CD4-positive, alpha-beta T cell (primary cell): Measurements from ENCODE around the gene ARFRP1. TPM values are rescaled to one million over a fixed set of nuclear protein-coding genes. Genes with fewer than 3 reads are reported as not detected.
A peak's percentile ranks its signal among the peaks of the same experiment; 100 is the strongest.

Source experiments
- ATAC-seq: fragments of 200-7000 bp; cut with Tn5 transposase; one replicate; pipeline ENCODE4 v1.10.0; 2022; ENCODE audit warnings: mild to moderate bottlenecking; ENCODE audit not compliant: poor library complexity
- CTCF ChIA-PET: fragments of 350-600 bp; sonication (Branson Sonifier 250); formaldehyde crosslinking; loops from one replicate; lab custom pipeline; 2021; ENCODE audit warnings: antibody characterized with exemption, inconsistent platforms; lab: Charles Lee
- POLR2A ChIA-PET: fragments of 350-600 bp; sonication (Branson Sonifier 250); formaldehyde crosslinking; loops from one replicate; lab custom pipeline; 2021; ENCODE audit warnings: antibody characterized with exemption, inconsistent platforms; lab: Charles Lee
- DNase-seq, 14 experiments: peaks; one replicate each; pipeline ENCODE4 v3.0.0-alpha.2; 2013 to 2020; ENCODE audit warnings: mixed read lengths in 2 of 14
- H3K27ac ChIP-seq, 2 donors: one replicate each; pipeline versions ENCODE4 v1.5.1 to v1.7.0; 2013; ENCODE audit warnings: low read length in 2 of 2, low read depth in 1 of 2, mild to moderate bottlenecking in 1 of 2
- H3K27me3 ChIP-seq, 2 experiments: 1 replicate in 1 of 2; 2 replicates in 1 of 2; pipeline versions ENCODE4 v1.6.1 to v1.7.0; 2013; ENCODE audit warnings: low read length in 2 of 2, control low read depth in 1 of 2, mild to moderate bottlenecking in 1 of 2, moderate library complexity in 1 of 2; ENCODE audit not compliant: insufficient read depth in 2 of 2, control insufficient read depth in 1 of 2
- H3K36me3 ChIP-seq: one replicate; pipeline ENCODE4 v1.6.1; 2013; ENCODE audit warnings: low read length, control low read depth; ENCODE audit not compliant: insufficient read depth
- H3K4me1 ChIP-seq: one replicate; pipeline ENCODE4 v1.6.1; 2013; ENCODE audit warnings: low read length, control low read depth; ENCODE audit not compliant: insufficient read depth
- H3K4me3 ChIP-seq: one replicate; pipeline ENCODE4 v1.5.1; 2013; ENCODE audit warnings: mild to moderate bottlenecking, low read length, moderate library complexity
- H3K9me3 ChIP-seq, 2 experiments: 1 replicate in 1 of 2; 2 replicates in 1 of 2; pipeline versions ENCODE4 v1.6.1 to v1.7.0; 2013; ENCODE audit warnings: low read length in 2 of 2, mild to moderate bottlenecking in 2 of 2, control low read depth in 1 of 2, moderate library complexity in 1 of 2; ENCODE audit not compliant: control insufficient read depth in 1 of 2, insufficient read depth in 1 of 2
- H3K27ac Mint-ChIP-seq: one replicate; pipeline ENCODE4 v1.8.0; 2020; ENCODE audit warnings: mixed read lengths
- H3K27me3 Mint-ChIP-seq: one replicate; pipeline ENCODE4 v1.8.0; 2021; ENCODE audit warnings: mixed read lengths
- H3K36me3 Mint-ChIP-seq: one replicate; pipeline ENCODE4 v1.8.0; 2021; ENCODE audit warnings: low read depth, mixed read lengths
- H3K4me1 Mint-ChIP-seq: one replicate; pipeline ENCODE4 v1.8.0; 2021; ENCODE audit warnings: low read depth, mixed read lengths
- H3K4me3 Mint-ChIP-seq: one replicate; pipeline ENCODE4 v1.8.0; 2020; ENCODE audit warnings: mild to moderate bottlenecking, mixed read lengths
- H3K9me3 Mint-ChIP-seq: one replicate; pipeline ENCODE4 v1.8.0; 2020; ENCODE audit warnings: mixed read lengths
- intact Hi-C, 2 experiments: fragments of 100-400 bp; cut with DNase I in 1 of 2; cut with micrococcal nuclease in 1 of 2; formaldehyde crosslinking; loops; one replicate each; pipeline versions ENCODE4 v1.15.1 to v1.9.0; 2023 to 2025; cut with DNase I, micrococcal nuclease
- total RNA-seq, 174 experiments: library from RNA in 2 of 174; stranded (reverse) in 2 of 174; gene quantifications; one replicate each; pipeline ENCODE4 v1.2.3 and lab custom pipeline; 2021 to 2026
- TF ChIP-seq, protein P1 (sequence below): fragments of 200-600 bp; IDR thresholded peaks from one replicate; pipeline ENCODE4 v1.8.0; 2022; ENCODE audit warnings: antibody characterized with exemption, mild to moderate bottlenecking

ARFRP1 gene
- total RNA-seq, 2 experiments from 2014 or later: 34.5 to 35.7 TPM

DNA sequence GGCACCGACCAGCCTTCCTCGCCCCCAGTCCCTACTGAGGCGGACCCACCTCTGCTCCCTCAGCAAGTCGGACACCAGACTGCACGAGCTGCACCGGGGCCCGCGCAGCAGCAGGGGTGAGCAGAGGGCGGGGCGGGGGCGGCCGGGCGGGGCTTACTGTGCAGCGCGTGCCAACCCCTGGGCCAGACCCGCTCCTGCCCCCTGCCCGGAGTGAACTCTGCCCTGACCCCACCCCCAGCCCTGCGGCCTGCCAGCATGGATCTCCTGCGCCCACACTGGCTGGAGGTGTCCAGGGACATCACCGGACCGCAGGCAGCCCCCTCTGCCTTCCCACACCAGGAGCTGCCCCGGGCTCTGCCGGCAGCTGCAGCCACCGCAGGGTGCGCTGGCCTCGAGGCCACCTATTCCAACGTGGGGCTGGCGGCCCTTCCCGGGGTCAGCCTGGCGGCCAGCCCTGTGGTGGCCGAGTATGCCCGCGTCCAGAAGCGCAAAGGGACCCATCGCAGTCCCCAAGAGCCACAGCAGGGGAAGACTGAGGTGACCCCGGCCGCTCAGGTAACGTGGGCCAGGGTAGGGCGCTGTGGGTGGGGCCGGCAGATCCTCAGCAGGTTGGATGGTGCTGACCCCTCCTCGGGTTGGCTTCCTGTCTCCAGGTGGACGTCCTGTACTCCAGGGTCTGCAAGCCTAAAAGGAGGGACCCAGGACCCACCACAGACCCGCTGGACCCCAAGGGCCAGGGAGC, 30.3 kb upstream of the ARFRP1 start:
- Mint-ChIP-seq H3K36me3 (peaks cover 26% of the 10 kb centered on the region), H3K27ac (no peak overlapping the region), H3K27me3 (no peaks in the 10 kb centered on the region), H3K9me3 (no peaks in the 10 kb centered on the region), H3K4me1 (peaks cover 25% of the 10 kb centered on the region), H3K4me3 (peak overlapping the region; percentile 74)
- intact Hi-C loops: loop anchor here in 1 of 2 experiments (2.0 to 10.0 kb wide), 3 partner anchors 31 to 83 kb away; partner anchors contain the start of genes ARFRP1, RTEL1 and STMN3
- no peaks in the 10 kb centered on the region for H3K9me3 ChIP-seq
- CTCF ChIA-PET: interaction anchor here (3.2 to 6.3 kb wide), 3 partner anchors 31 to 48 kb away, joined by 15 to 44 read pairs (median 17); partner anchors contain the start of genes ARFRP1 and ZGPAT
- POLR2A ChIA-PET: interaction anchor here (0.6 to 9.9 kb wide), 12 partner anchors 10 to 242 kb away, joined by 4 to 168 read pairs (median 7); partner anchors contain the start of genes ARFRP1, PTK6, TPD52L2 and ZGPAT
- ATAC-seq: peak; percentile 10
- TF ChIP-seq, protein P1, sequence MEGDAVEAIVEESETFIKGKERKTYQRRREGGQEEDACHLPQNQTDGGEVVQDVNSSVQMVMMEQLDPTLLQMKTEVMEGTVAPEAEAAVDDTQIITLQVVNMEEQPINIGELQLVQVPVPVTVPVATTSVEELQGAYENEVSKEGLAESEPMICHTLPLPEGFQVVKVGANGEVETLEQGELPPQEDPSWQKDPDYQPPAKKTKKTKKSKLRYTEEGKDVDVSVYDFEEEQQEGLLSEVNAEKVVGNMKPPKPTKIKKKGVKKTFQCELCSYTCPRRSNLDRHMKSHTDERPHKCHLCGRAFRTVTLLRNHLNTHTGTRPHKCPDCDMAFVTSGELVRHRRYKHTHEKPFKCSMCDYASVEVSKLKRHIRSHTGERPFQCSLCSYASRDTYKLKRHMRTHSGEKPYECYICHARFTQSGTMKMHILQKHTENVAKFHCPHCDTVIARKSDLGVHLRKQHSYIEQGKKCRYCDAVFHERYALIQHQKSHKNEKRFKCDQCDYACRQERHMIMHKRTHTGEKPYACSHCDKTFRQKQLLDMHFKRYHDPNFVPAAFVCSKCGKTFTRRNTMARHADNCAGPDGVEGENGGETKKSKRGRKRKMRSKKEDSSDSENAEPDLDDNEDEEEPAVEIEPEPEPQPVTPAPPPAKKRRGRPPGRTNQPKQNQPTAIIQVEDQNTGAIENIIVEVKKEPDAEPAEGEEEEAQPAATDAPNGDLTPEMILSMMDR: no peak
- H3K27me3 ChIP-seq: no peaks in the 10 kb centered on the region
- peak overlapping the region; percentile 34 to 83 for H3K27ac ChIP-seq
- DNase-seq: peak in 7 of 14 experiments; percentile 33 to 70 (median 50)
- H3K36me3 ChIP-seq: peaks cover 63% of the 10 kb centered on the region
- peaks cover 61% of the 10 kb centered on the region for H3K4me1 ChIP-seq
- peak overlapping the region; percentile 92 for H3K4me3 ChIP-seq

DNA sequence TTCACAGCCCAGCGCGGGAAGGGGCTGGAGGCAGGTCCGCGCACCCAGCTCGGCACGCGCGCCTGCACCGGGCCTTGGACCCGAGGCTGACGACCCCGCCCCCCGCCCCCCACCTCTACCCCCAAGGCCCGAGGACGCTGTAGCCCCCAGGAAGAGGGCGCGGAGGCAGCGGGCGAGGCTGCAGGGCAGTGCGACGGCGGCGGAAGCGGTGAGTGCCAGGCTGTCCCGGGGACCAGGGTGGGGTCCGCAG, 29.8 kb upstream of the ARFRP1 start:
- Histone ChIP-seq H3K4me3 (peak overlapping the region; percentile 92), H3K27me3 (no peaks in the 10 kb centered on the region), H3K36me3 (peaks cover 63% of the 10 kb centered on the region), H3K9me3 (no peaks in the 10 kb centered on the region), H3K27ac (peak overlapping the region in 1 of 2 donors; percentile 83), H3K4me1 (peaks cover 63% of the 10 kb centered on the region)
- Mint-ChIP-seq H3K36me3 (peaks cover 26% of the 10 kb centered on the region), H3K27me3 (no peaks in the 10 kb centered on the region), H3K4me1 (peaks cover 25% of the 10 kb centered on the region), H3K27ac (peak overlapping the region; percentile 88), H3K9me3 (no peaks in the 10 kb centered on the region), H3K4me3 (peak overlapping the region; percentile 91)
- CTCF ChIA-PET: interaction anchor here (1.4 to 6.3 kb wide), 4 partner anchors 30 to 127 kb away, joined by 4 to 44 read pairs (median 16); partner anchors contain the start of genes ARFRP1 and ZGPAT
- ATAC-seq (no peak), DNase-seq (no peak)
- TF ChIP-seq, protein P1: no peak
- POLR2A ChIA-PET: interaction anchor here (0.6 to 9.9 kb wide), 14 partner anchors 10 to 200 kb away, joined by 3 to 168 read pairs (median 10); partner anchors contain the start of genes ARFRP1, GMEB2, PTK6 and RTEL1
- intact Hi-C loops: loop anchor here in 1 of 2 experiments (2.0 to 10.0 kb wide), 3 partner anchors 31 to 83 kb away; partner anchors contain the start of genes ARFRP1, RTEL1 and STMN3

DNA sequence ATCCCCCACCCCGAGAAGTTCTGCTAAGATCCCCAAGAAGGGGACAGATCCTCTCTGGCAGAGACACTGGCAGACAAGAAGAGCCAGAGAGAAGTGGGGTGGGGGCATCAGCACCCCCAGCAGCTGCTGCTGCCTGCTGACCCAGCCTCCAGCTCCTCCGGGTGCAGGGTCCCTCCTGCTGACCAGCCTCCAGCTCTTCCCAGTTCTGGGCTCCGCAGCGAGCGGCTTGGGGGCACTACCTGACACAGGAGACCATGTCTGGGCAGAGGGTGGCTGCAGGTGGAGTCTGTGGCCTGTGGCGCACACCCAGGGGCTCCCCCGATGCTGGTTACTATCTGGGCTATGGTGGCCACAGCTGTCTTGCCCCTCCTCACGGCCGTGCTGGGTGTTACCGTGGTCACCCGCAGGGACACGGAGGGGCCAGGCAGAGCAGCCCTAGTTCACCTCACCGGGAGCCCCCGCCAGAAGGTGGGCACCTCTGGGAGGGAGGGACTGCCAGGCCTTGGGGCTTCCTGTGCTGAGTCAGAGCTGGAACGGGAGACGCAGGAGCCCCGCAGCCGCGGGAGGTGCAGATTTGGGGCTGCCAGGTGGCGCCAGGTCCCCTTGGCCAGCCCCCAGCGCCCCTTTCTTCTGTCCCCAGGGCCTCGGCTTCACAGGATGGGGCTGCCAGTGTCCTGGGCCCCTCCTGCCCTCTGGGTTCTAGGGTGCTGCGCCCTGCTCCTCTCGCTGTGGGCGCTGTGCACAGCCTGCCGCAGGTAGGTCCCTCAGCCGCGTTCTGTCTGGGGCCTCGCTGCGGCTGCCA, 29.3 kb upstream of the ARFRP1 start:
- peak in 13 of 14 experiments; percentile 39 to 81 (median 64) for DNase-seq
- peak overlapping the region; percentile 91 for H3K4me3 Mint-ChIP-seq
- H3K27me3 Mint-ChIP-seq: no peaks in the 10 kb centered on the region
- ATAC-seq: peak; percentile 30
- H3K36me3 ChIP-seq: peaks cover 59% of the 10 kb centered on the region
- H3K9me3 ChIP-seq: no peaks in the 10 kb centered on the region
- peak overlapping the region; percentile 92 for H3K4me3 ChIP-seq
- CTCF ChIA-PET: interaction anchor here (1.1 to 6.3 kb wide), 7 partner anchors 13 to 127 kb away, joined by 4 to 44 read pairs (median 5); partner anchors contain the start of genes ARFRP1 and ZGPAT
- H3K27ac ChIP-seq: peak overlapping the region; percentile 49 to 83
- TF ChIP-seq, protein P1: no peak
- POLR2A ChIA-PET: interaction anchor here (0.6 to 9.9 kb wide), 21 partner anchors 8 to 216 kb away, joined by 3 to 168 read pairs (median 7); partner anchors contain the start of genes ARFRP1, GMEB2, PPDPF and PTK6
- H3K4me1 ChIP-seq: peaks cover 66% of the 10 kb centered on the region
- peaks cover 25% of the 10 kb centered on the region for H3K4me1 Mint-ChIP-seq
- intact Hi-C loops: loop anchor here (1.0 to 10.0 kb wide), 5 partner anchors 14 to 82 kb away; partner anchors contain the start of genes ARFRP1 (in 1 of the 2), RTEL1 (in 1 of the 2), STMN3 (in 1 of the 2) and ZGPAT (in 1 of the 2)
- H3K27me3 ChIP-seq: no peaks in the 10 kb centered on the region
- H3K36me3 Mint-ChIP-seq: peaks cover 26% of the 10 kb centered on the region
- H3K9me3 Mint-ChIP-seq: no peaks in the 10 kb centered on the region
- peak overlapping the region; percentile 88 for H3K27ac Mint-ChIP-seq
